ENCODE results near the gene HES4.

DNA sequence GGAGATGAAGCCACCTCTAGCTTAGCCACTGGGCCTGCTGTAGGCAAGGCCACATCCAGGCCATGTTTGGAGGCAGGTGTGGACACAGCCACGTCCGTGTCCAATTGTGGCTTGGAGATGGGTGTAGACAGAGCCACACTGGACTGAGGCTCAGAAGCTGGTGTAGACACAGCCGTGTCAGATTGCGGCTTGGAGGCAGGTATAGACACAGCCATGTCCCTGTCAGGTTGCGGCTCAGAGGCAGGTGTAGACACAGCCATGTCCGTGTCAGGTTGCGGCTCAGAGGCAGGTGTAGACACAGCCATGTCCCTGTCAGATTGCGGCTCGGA, 20.2 kb downstream of the HES4 start:
- TF ChIP-seq, protein P1, sequence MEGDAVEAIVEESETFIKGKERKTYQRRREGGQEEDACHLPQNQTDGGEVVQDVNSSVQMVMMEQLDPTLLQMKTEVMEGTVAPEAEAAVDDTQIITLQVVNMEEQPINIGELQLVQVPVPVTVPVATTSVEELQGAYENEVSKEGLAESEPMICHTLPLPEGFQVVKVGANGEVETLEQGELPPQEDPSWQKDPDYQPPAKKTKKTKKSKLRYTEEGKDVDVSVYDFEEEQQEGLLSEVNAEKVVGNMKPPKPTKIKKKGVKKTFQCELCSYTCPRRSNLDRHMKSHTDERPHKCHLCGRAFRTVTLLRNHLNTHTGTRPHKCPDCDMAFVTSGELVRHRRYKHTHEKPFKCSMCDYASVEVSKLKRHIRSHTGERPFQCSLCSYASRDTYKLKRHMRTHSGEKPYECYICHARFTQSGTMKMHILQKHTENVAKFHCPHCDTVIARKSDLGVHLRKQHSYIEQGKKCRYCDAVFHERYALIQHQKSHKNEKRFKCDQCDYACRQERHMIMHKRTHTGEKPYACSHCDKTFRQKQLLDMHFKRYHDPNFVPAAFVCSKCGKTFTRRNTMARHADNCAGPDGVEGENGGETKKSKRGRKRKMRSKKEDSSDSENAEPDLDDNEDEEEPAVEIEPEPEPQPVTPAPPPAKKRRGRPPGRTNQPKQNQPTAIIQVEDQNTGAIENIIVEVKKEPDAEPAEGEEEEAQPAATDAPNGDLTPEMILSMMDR (conservative IDR thresholded peaks at IDR 0.05 in 1 of 2, IDR thresholded peaks at IDR 0.05 in 1 of 2; ENCODE audit: low read depth in 1 of 2, low read length in 2 of 2), result no peak
- TF ChIP-seq EZH2 (IDR thresholded peaks at IDR 0.05; ENCODE audit: low read length, missing control alignments), result no peak

All from fibroblast of lung (primary cell).